Fibroblast of upper back skin (primary cell): Measurements from ENCODE around the gene TTC34.
"Not testable (repeated sequence)": the region's sequence is repeated elsewhere in the genome, so short reads cannot be mapped to it uniquely, and the experiment has no call there.

Experiments
- DNase-seq: peaks from one replicate; pipeline ENCODE4 v3.0.0-alpha.2; 2013

The TTC34 gene

GRCh38 chr1:2811533-2811918, 10.0 kb upstream of the TTC34 start:
- DNase-seq: no peak

GRCh38 chr1:2810899-2811532, 9.5 kb upstream of the TTC34 start:
- DNase-seq: no peak

GRCh38 chr1:2810281-2810680, 8.8 kb upstream of the TTC34 start:
- no peak for DNase-seq

- DNase-seq: no peak
Measured at GRCh38 chr1:2809656-2810055, 8.2 kb upstream of the TTC34 start.

- DNase-seq: no peak
Measured at GRCh38 chr1:2808831-2809605, 7.5 kb upstream of the TTC34 start.

- no peak for DNase-seq
Measured at GRCh38 chr1:2808386-2808705, 6.9 kb upstream of the TTC34 start.

- no peak for DNase-seq
Measured at GRCh38 chr1:2807678-2808385, 6.3 kb upstream of the TTC34 start.

GRCh38 chr1:2807036-2807435, 5.5 kb upstream of the TTC34 start:
- DNase-seq: no peak

GRCh38 chr1:2806591-2806990, 5.1 kb upstream of the TTC34 start:
- DNase-seq: no peak

- DNase-seq: no peak
Measured at GRCh38 chr1:2805801-2806430, 4.4 kb upstream of the TTC34 start.

- DNase-seq: no peak
Measured at GRCh38 chr1:2804628-2805351, 3.3 kb upstream of the TTC34 start.

GRCh38 chr1:2803931-2804627, 2.6 kb upstream of the TTC34 start:
- no peak for DNase-seq

GRCh38 chr1:2803086-2803930, 1.8 kb upstream of the TTC34 start:
- no peak for DNase-seq

- no peak for DNase-seq
Measured at GRCh38 chr1:2802421-2802961, 998 bp upstream of the TTC34 start.

- no peak for DNase-seq
Measured at GRCh38 chr1:2801046-2801445, 447 bp downstream of the TTC34 start.

- DNase-seq: no peak
Measured at GRCh38 chr1:2800664-2801045, 838 bp downstream of the TTC34 start.

GRCh38 chr1:2799811-2800663, 1.5 kb downstream of the TTC34 start:
- no peak for DNase-seq

GRCh38 chr1:2798958-2799357, 2.5 kb downstream of the TTC34 start:
- not testable (repeated sequence) for DNase-seq

- DNase-seq: no peak
Measured at GRCh38 chr1:2797741-2798016, 3.8 kb downstream of the TTC34 start.
